Naive B cell (primary cell): ENCODE measurements around the gene ALX1. TPM values are rescaled to one million over a fixed set of nuclear protein-coding genes. Genes with fewer than 3 reads are reported as not detected.

Experiments
- ATAC-seq, 2 donors: fragments of 150-1000 bp; cut with Tn5 transposase; 2 replicates each; pipeline ENCODE4 v1.10.0; 2021; ENCODE audit warnings: low read depth in 2 of 2, mild to moderate bottlenecking in 2 of 2, moderate library complexity in 2 of 2
- DNase-seq: peaks from one replicate; pipeline ENCODE4 v3.0.0; 2022
- H3K27ac Mint-ChIP-seq, 6 donors: one replicate each; pipeline ENCODE4 v1.8.0; 2020 to 2022; ENCODE audit warnings: mild to moderate bottlenecking in 6 of 6, mixed read lengths in 6 of 6, moderate library complexity in 5 of 6, inconsistent platforms in 2 of 6
- H3K27me3 Mint-ChIP-seq, 3 donors: one replicate each; pipeline ENCODE4 v1.8.0; 2021 to 2022; ENCODE audit warnings: mixed read lengths in 3 of 3, mild to moderate bottlenecking in 1 of 3
- H3K36me3 Mint-ChIP-seq, 2 donors: one replicate each; pipeline ENCODE4 v1.8.0; 2020 to 2022; ENCODE audit warnings: mixed read lengths in 2 of 2, inconsistent platforms in 1 of 2, mild to moderate bottlenecking in 1 of 2
- H3K4me1 Mint-ChIP-seq, 3 donors: one replicate each; pipeline ENCODE4 v1.8.0; 2020 to 2022; ENCODE audit warnings: mixed read lengths in 3 of 3, inconsistent platforms in 1 of 3, mild to moderate bottlenecking in 1 of 3, moderate library complexity in 1 of 3
- H3K4me3 Mint-ChIP-seq, 8 donors: one replicate each; pipeline ENCODE4 v1.8.0; 2020 to 2022; ENCODE audit warnings: mild to moderate bottlenecking in 8 of 8, mixed read lengths in 8 of 8, moderate library complexity in 8 of 8, inconsistent platforms in 2 of 8
- H3K9me3 Mint-ChIP-seq, 7 donors: one replicate each; pipeline ENCODE4 v1.8.0; 2020 to 2022; ENCODE audit warnings: mixed read lengths in 7 of 7, mild to moderate bottlenecking in 5 of 7, inconsistent platforms in 2 of 7, moderate library complexity in 1 of 7
- polyA plus RNA-seq, 6 donors: library from polyadenylated mRNA; unstranded; fragments of 300-500 nt; fragmentation: Illumina TruSeq; gene quantifications; one replicate each; pipeline ENCODE4 v1.2.3, GENCODE V29; 2021; ENCODE audit warnings: low read depth in 6 of 6

The ALX1 gene
- not detected for polyA plus RNA-seq

DNA sequence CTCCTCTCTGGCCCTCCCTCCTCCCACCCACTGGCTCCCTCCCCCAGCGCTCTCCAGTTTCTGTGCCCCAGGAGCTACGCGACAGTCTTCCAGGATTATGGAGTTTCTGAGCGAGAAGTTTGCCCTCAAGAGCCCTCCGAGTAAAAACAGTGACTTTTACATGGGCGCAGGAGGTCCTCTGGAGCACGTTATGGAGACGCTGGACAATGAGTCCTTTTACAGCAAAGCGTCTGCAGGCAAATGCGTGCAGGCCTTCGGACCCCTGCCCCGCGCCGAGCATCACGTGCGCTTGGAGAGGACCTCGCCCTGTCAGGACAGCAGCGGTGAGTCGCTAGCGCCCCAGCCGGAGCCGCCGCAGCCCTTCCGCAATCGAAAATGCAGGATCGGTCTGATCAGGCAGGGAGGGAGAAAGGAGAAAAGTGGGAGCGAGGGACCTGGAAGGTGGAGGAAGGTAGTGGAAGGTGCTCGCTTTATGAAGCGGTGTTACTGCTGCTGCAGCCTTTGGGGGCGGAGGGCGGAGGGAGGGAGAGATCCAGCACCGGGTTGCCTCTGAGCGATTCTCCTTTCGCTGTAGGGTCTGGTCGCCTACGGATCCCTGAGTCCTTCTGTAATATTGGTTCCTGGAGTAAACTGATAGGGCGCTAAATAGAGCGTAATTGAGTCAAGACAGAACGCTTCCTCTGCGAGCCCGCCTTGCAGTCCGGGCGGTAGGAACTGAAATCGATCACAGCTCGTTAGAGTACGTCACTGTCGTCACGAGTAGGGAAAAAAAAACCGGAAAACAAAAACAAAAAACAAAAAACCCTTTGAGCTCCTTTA is at the start of gene ALX1:
ALX1 (plus strand) TSS at position 56 of the 819 bp plus-strand sequence; CDS start at position 98, 42 bp downstream.
- no peak for DNase-seq
- Mint-ChIP-seq H3K36me3 (no peaks in the 10 kb centered on the region), H3K4me3 (peak within 1 kb of the TSS; percentile 27 to 84 (median 64)), H3K27me3 (peaks cover 49 to 70% (median 63%) of the 10 kb centered on the region in 3 donors), H3K27ac (peak within 1 kb of the TSS in 3 of 6 donors; percentile 9 to 72 (median 23)), H3K4me1 (peaks cover 0 to 14% (median 3%) of the 10 kb centered on the region in 3 donors), H3K9me3 (peaks cover 0 to 6% (median 0%) of the 10 kb centered on the region in 7 donors)
- no peak for ATAC-seq

GRCh38 chr12:85237327-85237726 is 42.7 kb upstream of the ALX1 start:
- DNase-seq (no peak), ATAC-seq (no peak)
- Mint-ChIP-seq H3K27ac (no peak overlapping the region), H3K27me3 (no peaks in the 10 kb centered on the region), H3K9me3 (peaks cover 0 to 4% (median 0%) of the 10 kb centered on the region in 7 donors), H3K4me1 (no peaks in the 10 kb centered on the region), H3K36me3 (no peaks in the 10 kb centered on the region), H3K4me3 (no peak overlapping the region)

DNA sequence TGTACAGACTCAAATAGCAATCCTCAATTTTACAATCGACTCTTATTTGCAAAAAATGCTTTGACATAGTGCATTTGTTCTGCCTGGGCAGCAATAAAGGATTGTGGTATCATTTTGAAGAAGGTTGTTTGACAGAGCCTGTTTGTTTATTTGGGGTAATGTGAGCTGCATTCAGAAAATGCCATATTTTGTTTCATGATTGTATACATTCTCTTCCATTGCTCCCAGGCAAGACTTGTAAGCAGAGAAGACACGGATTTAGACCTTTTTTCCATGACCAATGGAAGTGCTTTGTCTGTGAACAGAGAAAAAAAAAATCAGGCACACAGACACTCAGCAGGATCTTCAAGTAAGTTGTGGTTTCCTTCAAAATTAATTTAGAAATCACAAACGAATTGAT is 35.5 kb upstream of the ALX1 start:
- no peak overlapping the region for H3K27ac Mint-ChIP-seq
- no peak overlapping the region for H3K4me3 Mint-ChIP-seq
- no peaks in the 10 kb centered on the region for H3K9me3 Mint-ChIP-seq
- no peaks in the 10 kb centered on the region for H3K27me3 Mint-ChIP-seq
- H3K4me1 Mint-ChIP-seq = no peaks in the 10 kb centered on the region
- no peak for ATAC-seq
- DNase-seq = no peak
- no peaks in the 10 kb centered on the region for H3K36me3 Mint-ChIP-seq

GRCh38 chr12:85253853-85254252 is 26.2 kb upstream of the ALX1 start:
- H3K27ac Mint-ChIP-seq = no peak overlapping the region
- no peaks in the 10 kb centered on the region for H3K4me1 Mint-ChIP-seq
- H3K9me3 Mint-ChIP-seq = peaks cover 0 to 2% (median 0%) of the 10 kb centered on the region in 7 donors
- H3K27me3 Mint-ChIP-seq = no peaks in the 10 kb centered on the region
- ATAC-seq (no peak), DNase-seq (no peak)
- H3K36me3 Mint-ChIP-seq = no peaks in the 10 kb centered on the region
- no peak overlapping the region for H3K4me3 Mint-ChIP-seq

GRCh38 chr12:85257671-85258070 is 22.3 kb upstream of the ALX1 start:
- ATAC-seq (no peak), DNase-seq (no peak)
- Mint-ChIP-seq H3K27me3 (no peaks in the 10 kb centered on the region), H3K4me1 (no peaks in the 10 kb centered on the region), H3K9me3 (peaks cover 0 to 2% (median 0%) of the 10 kb centered on the region in 7 donors), H3K36me3 (no peaks in the 10 kb centered on the region), H3K4me3 (no peak overlapping the region), H3K27ac (no peak overlapping the region)

GRCh38 chr12:85260447-85260846 is 19.6 kb upstream of the ALX1 start:
- Mint-ChIP-seq H3K9me3 (no peaks in the 10 kb centered on the region), H3K27me3 (no peaks in the 10 kb centered on the region), H3K27ac (no peak overlapping the region), H3K4me1 (no peaks in the 10 kb centered on the region), H3K36me3 (no peaks in the 10 kb centered on the region), H3K4me3 (no peak overlapping the region)
- ATAC-seq (no peak), DNase-seq (no peak)

- Mint-ChIP-seq H3K27me3 (no peaks in the 10 kb centered on the region), H3K27ac (no peak overlapping the region), H3K4me1 (no peaks in the 10 kb centered on the region), H3K4me3 (no peak overlapping the region), H3K36me3 (no peaks in the 10 kb centered on the region), H3K9me3 (no peaks in the 10 kb centered on the region)
- DNase-seq (no peak), ATAC-seq (no peak)
These were observed 19.1 kb upstream of the ALX1 start for GRCh38 chr12:85260896-85261295.

GRCh38 chr12:85266356-85266755 is 13.7 kb upstream of the ALX1 start:
- H3K27ac Mint-ChIP-seq = no peak overlapping the region

GRCh38 chr12:85273381-85274314 is 6.4 kb upstream of the ALX1 start:
- peaks cover 40 to 52% (median 49%) of the 10 kb centered on the region in 3 donors for H3K27me3 Mint-ChIP-seq
- H3K36me3 Mint-ChIP-seq = no peaks in the 10 kb centered on the region
- peak overlapping the region in 1 of 8 donors; percentile 54 for H3K4me3 Mint-ChIP-seq
- DNase-seq (no peak), ATAC-seq (no peak)
- peaks cover 0 to 2% (median 0%) of the 10 kb centered on the region in 7 donors for H3K9me3 Mint-ChIP-seq
- H3K27ac Mint-ChIP-seq = peak overlapping the region in 1 of 6 donors; percentile 78
- H3K4me1 Mint-ChIP-seq = no peaks in the 10 kb centered on the region

More at GRCh38 chr12:85266356-85266755, 13.7 kb upstream of the ALX1 start:
- H3K4me3 Mint-ChIP-seq = no peak overlapping the region
- ATAC-seq = no peak
- H3K27me3 Mint-ChIP-seq = peaks cover 0 to 9% (median 0%) of the 10 kb centered on the region in 3 donors
- no peaks in the 10 kb centered on the region for H3K4me1 Mint-ChIP-seq
- DNase-seq = no peak
- H3K9me3 Mint-ChIP-seq = no peaks in the 10 kb centered on the region
- no peaks in the 10 kb centered on the region for H3K36me3 Mint-ChIP-seq

DNA sequence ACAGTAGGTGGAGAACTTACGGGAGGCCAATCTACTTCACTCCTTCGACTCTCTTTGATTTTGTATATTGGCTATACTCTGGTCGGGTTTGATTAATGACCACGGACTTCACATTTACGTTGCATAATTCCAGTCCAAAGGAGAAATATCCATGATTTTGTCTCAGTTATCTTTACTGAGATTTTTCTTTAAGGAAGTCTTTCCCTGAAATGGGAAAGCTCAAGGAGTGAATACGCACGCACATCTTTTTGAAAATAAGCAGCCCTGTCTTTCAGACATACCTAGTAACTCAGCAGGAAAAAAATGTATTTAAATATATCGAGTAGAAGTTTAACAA is 5.7 kb upstream of the ALX1 start:
- no peak for DNase-seq
- Mint-ChIP-seq H3K4me1 (no peaks in the 10 kb centered on the region), H3K4me3 (peak overlapping the region in 1 of 8 donors; percentile 54), H3K27me3 (peaks cover 40 to 56% (median 54%) of the 10 kb centered on the region in 3 donors), H3K27ac (no peak overlapping the region), H3K36me3 (no peaks in the 10 kb centered on the region), H3K9me3 (peaks cover 0 to 3% (median 1%) of the 10 kb centered on the region in 7 donors)
- ATAC-seq = no peak

GRCh38 chr12:85275374-85275773 is 4.6 kb upstream of the ALX1 start:
- Mint-ChIP-seq H3K4me1 (peaks cover 0 to 7% (median 0%) of the 10 kb centered on the region in 3 donors), H3K27ac (no peak overlapping the region), H3K36me3 (no peaks in the 10 kb centered on the region), H3K27me3 (peaks cover 48 to 67% (median 65%) of the 10 kb centered on the region in 3 donors), H3K4me3 (no peak overlapping the region), H3K9me3 (peaks cover 0 to 3% (median 1%) of the 10 kb centered on the region in 7 donors)
- ATAC-seq = no peak
- no peak for DNase-seq

DNA sequence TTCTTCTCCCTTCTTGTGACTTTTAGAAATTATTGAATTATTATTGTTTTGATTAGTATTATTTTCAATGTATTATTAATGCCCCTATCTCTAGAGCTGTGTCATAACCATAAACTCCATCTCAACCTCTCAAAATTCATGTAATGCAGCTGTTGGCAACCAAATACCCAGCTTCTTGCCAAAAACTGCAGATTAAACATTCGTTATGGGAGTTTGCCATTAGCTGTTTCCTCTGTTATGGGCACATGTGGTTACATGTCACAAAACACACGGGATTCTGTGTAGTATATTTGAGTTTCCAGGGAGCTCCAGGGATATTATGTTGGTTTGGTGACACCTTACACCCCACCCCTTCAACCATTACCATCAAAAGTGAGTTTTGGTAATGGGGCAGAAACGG is 2.8 kb upstream of the ALX1 start:
- Mint-ChIP-seq H3K4me1 (peaks cover 0 to 14% (median 3%) of the 10 kb centered on the region in 3 donors), H3K4me3 (no peak overlapping the region), H3K9me3 (peaks cover 0 to 8% (median 1%) of the 10 kb centered on the region in 7 donors), H3K27me3 (peaks cover 63 to 83% (median 79%) of the 10 kb centered on the region in 3 donors), H3K36me3 (no peaks in the 10 kb centered on the region), H3K27ac (no peak overlapping the region)
- DNase-seq = no peak
- no peak for ATAC-seq

DNA sequence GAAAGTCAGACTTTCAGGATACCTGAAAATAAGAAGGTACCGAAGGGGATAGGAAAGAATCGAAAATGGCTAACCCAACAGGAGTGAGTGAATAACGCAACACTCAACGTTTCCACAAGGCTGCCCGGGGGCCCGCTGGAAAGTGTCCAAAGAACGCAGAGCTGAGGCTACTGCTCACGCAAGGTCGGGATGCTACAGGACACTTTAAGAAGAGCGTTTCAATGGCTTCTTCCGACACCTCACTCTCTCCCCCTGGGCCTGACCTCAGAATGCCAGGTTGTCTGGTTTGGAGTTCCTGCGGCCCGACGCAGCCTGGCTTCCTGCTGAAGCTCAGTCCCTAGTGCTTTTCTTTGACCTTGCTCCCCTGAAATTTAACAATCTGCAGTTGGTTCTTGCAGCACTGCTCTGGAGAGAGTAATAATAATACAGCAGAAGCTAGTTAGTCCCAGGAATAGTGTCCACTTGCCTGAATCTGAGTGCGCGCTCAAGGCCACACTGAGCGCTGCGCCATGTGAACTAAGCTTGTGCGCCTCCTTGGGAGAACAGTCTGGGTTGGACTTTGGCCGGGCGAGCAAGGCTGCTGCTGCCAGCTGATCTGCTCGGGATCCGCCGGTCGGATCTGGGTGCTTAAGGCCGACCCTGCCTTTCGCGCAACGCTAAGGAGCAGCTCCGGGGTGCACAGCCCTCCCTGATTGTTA is 2.0 kb upstream of the ALX1 start:
- Mint-ChIP-seq H3K36me3 (no peaks in the 10 kb centered on the region), H3K27me3 (peaks cover 57 to 78% (median 73%) of the 10 kb centered on the region in 3 donors), H3K9me3 (peaks cover 0 to 8% (median 1%) of the 10 kb centered on the region in 7 donors), H3K4me1 (peaks cover 0 to 14% (median 3%) of the 10 kb centered on the region in 3 donors), H3K4me3 (peak overlapping the region in 1 of 8 donors; percentile 5), H3K27ac (no peak overlapping the region)
- DNase-seq = no peak
- no peak for ATAC-seq
